SK-N-DZ (cell line): ENCODE measurements around the gene TTBK1.

Source experiments
- DNase-seq: peaks from one replicate; pipeline ENCODE4 v3.0.0-alpha.2; 2015; ENCODE audit warnings: low spot score

TTBK1 gene

DNA sequence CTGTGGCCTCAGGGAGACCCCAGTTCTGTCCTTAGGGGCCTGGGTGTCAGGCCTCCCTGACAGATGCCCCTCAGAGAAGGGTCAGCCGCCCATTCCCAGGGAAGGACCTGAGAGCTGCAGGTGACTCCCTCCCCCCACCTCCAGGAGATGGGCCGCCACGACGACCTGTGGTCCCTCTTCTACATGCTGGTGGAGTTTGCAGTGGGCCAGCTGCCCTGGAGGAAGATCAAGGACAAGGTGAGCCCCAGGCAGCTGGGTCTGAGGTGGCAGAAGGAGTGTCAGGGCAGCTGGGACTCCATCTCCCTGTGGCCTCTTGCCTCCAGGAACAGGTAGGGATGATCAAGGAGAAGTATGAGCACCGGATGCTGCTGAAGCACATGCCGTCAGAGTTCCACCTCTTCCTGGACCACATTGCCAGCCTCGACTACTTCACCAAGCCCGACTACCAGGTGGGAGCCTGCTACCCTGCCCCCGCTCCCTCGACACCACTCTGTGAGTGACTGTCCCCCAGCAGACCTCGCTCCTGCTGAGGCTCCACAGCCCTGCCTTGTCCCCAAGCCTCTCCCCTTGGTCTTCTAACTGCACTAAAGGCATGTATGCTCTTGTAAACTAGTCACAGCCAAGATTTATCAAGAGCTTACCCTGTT, 12.2 kb downstream of the TTBK1 start:
- no peak for DNase-seq

GRCh38 chr6:43256670-43257366, 13.5 kb downstream of the TTBK1 start:
- no peak for DNase-seq

DNA sequence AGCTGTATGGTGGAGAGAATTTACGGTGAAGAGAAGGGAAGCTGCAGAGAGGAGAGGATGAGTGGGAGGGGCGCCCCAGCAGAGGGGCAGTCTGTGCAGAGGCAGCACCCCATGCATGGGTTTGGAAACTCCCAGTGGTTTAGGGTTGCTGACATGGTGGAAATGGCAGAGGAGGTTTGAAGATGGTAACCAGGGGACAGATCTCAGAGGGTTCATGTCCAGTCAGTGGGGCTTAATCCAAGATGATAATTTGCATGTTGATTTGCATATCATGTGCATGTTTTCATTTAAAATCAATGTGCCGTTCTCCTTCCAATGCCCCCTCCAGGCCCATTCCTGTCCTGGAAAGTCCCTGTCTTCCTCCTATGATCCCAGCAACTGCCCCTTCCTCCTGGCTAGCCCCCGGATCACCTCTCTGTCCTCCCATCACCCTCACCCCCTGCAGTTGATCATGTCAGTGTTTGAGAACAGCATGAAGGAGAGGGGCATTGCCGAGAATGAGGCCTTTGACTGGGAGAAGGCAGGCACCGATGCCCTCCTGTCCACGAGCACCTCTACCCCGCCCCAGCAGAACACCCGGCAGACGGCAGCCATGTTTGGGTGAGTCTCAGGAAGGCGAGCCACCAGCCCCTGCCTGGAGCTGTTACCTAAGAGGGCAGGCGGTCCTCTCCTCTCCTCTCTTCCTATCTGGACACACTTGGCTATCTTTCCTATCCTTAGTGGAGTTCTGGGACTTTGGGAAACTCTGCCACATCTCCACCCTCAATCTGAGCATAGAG, 14.3 kb downstream of the TTBK1 start:
- DNase-seq = no peak

GRCh38 chr6:43258180-43258579, 14.9 kb downstream of the TTBK1 start:
- no peak for DNase-seq

- DNase-seq = no peak
Measured at GRCh38 chr6:43258807-43259686, 15.8 kb downstream of the TTBK1 start.

DNA sequence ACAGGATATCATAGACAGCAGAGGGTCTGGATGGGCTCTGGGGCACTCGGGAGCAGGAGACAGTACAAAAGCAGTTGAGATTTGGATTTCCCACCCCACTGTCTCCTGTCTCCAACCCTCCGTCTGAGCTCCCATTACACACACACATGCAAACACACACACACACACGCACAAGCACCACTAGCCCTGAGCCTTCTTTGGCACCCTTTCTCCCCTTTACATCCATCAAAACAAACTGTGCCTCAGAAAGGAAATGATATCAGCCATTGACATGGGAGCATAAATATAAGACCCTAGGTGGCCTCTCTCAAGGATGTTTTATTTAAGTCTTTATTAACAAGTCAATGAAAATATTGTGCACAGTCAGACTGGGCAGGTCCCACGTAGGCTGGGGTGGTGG, 17.5 kb downstream of the TTBK1 start:
- DNase-seq = no peak

- DNase-seq = no peak
Measured at GRCh38 chr6:43261198-43261597, 17.9 kb downstream of the TTBK1 start.

- DNase-seq = no peak
Measured at GRCh38 chr6:43262000-43262779, 18.9 kb downstream of the TTBK1 start.

DNA sequence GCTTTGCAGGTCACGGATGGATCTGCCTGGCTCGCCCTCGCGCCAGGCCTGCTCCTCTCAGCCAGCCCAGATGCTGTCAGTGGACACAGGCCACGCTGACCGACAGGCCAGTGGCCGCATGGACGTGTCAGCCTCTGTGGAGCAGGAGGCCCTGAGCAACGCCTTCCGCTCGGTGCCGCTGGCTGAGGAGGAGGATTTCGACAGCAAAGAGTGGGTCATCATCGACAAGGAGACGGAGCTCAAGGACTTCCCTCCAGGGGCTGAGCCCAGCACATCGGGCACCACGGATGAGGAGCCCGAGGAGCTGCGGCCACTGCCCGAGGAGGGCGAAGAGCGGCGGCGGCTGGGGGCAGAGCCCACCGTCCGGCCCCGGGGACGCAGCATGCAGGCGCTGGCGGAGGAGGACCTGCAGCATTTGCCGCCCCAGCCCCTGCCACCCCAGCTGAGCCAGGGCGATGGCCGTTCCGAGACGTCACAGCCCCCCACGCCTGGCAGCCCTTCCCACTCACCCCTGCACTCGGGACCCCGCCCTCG, 19.6 kb downstream of the TTBK1 start:
- DNase-seq = no peak

DNA sequence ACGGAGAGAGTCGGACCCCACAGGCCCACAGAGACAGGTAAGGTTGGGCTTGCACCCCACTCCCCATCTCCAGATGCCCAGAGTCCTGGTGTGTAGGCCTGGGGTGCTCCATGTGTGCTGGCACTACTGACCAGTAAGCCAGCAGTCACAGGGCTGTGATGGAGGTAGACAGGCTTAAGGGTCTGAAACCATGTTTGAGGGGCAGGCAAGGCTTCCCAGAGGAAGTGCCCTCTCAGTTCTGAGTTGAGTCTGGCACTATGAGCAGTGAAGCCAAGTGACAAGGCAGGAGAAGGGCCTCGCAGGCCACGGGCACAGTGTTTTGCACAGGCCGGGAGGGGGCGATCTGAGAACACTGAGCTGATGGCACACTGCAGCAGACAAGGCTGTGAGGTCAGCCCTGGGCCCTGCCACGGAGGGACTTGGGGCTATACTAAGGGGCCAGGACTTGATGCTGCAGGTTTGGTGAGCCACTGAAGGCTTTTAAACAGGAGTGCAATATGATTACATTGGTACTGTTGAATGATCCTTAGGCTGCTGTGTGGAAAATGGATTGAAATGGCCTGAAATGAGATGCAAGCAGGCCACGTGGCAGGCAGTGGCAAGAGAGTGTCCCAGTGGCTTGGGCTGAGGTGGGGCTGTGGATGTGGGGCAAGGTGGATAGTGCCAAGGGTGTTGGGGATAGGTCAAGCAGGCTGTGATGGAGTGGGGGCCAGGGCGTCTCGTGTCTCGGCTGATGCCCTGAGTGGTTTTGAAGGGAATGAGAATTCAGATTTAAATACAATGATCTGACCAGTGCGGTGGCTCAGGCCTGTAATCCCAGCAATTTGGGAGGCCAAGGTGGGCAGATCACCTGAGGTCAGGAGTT, 20.3 kb downstream of the TTBK1 start:
- DNase-seq = no peak

GRCh38 chr6:43264599-43265145, 21.4 kb downstream of the TTBK1 start:
- DNase-seq = no peak

DNA sequence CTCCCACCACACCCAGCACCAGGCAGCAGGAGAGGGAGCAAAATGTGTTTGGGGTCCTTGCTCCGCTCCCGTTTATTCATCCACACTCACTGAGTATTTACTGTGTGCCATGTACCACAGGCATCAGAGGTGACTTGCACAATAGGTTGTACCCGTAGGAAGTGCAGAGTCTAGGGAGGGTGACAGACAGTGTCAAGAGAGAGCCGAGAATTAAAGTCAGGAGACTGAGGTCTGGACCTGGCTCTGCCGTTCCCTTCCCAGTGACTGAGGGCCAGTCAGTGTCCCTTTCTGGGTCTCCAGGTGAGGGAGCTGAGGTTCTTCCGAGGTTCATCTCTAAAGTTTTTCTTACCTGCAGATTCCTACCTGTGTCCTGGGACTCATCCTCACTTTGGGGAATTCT, 22.3 kb downstream of the TTBK1 start:
- no peak for DNase-seq

- DNase-seq = no peak
Measured at GRCh38 chr6:43267619-43268354, 24.5 kb downstream of the TTBK1 start.

GRCh38 chr6:43268355-43268700, 25.0 kb downstream of the TTBK1 start:
- DNase-seq = no peak

GRCh38 chr6:43268782-43269272, 25.5 kb downstream of the TTBK1 start:
- no peak for DNase-seq

DNA sequence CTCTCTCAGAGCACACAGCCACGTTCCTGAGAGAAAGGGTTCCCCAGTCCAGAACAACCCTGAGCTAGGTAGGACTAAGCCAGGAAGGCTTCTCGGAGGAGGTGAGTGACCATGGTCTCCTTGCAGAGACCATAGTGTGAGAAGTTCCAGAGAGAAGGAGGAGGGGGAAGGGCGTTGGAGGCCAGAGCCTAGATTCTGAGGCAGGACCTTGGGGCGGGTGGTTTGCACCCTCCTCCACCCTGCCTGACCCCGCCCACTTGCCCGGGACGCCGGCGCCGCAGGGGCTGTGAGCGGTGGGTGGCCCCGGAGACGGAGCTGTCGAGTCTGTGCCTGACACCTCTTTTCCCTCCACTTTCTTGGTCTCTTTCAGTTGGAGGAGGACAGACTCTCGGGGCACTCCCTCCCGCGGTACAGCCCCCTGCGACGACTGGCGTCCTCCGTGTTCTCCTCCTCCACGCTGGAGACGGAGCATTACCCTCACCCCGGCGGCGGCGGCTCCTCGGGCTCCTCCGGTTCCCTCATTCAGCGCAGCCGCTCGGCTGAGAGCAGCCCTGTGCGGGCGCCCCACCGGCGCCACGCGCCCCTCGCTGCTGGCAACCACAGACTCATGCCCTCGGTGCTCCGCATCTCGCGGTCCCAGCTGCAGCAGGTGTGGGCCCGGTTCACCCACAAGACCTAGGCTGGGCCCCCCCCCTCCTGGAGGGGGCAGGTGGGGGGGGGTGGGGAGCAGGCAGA, 26.2 kb downstream of the TTBK1 start:
- no peak for DNase-seq

- DNase-seq = no peak
Measured at GRCh38 chr6:43271103-43271815, 28.0 kb downstream of the TTBK1 start.
